Keratinocyte (primary cell): ENCODE measurements around the gene FTH1. TPM values are rescaled to one million over a fixed set of nuclear protein-coding genes. Genes with fewer than 3 reads are reported as not detected.
A peak's percentile ranks its signal among the peaks of the same experiment; 100 is the strongest.

Experiments
- DNase-seq: peaks from one replicate; pipeline ENCODE4 v3.0.0-alpha.2; 2011; ENCODE audit warnings: low read depth, missing footprints, low spot score
- FAIRE-seq: peaks from 2 replicates; lab custom pipeline; 2011; peaks lifted over from hg19 to GRCh38; lab: Jason Lieb, UNC
- H2AFZ ChIP-seq: 2 replicates; pipeline ENCODE4 v1.6.0; 2012; ENCODE audit warnings: low read length, control low read depth, inconsistent platforms; ENCODE audit not compliant: control insufficient read depth
- H3K27ac ChIP-seq: 2 replicates; pipeline ENCODE4 v1.5.1; 2011; ENCODE audit warnings: low read length; ENCODE audit not compliant: control insufficient read depth, insufficient read depth
- H3K27me3 ChIP-seq: 3 replicates; pipeline ENCODE4 v1.6.0; 2011; ENCODE audit warnings: low read length; ENCODE audit not compliant: control insufficient read depth, insufficient read depth; ENCODE audit errors: extremely low read depth
- H3K36me3 ChIP-seq, 2 experiments: 2 replicates in 1 of 2; 3 replicates in 1 of 2; pipeline ENCODE4 v1.5.1; 2011; ENCODE audit warnings: low read length in 2 of 2, mild to moderate bottlenecking in 1 of 2; ENCODE audit not compliant: control insufficient read depth in 2 of 2, insufficient read depth in 2 of 2; ENCODE audit errors: extremely low read depth in 1 of 2
- H3K4me1 ChIP-seq: 3 replicates; pipeline ENCODE4 v1.5.1; 2011; ENCODE audit warnings: low read length; ENCODE audit not compliant: control insufficient read depth, insufficient read depth; ENCODE audit errors: extremely low read depth
- H3K4me2 ChIP-seq: 3 replicates; pipeline ENCODE4 v1.6.0; 2011; ENCODE audit warnings: low read depth, low read length; ENCODE audit not compliant: control insufficient read depth, insufficient read depth; ENCODE audit errors: extremely low read depth
- H3K4me3 ChIP-seq, 3 experiments: fragments of 200-600 bp in 1 of 3; sonication (generic) in 1 of 3; 2 replicates in 2 of 3; 3 replicates in 1 of 3; pipeline ENCODE4 v1.5.1; 2011 to 2016; ENCODE audit warnings: low read length in 3 of 3, mild to moderate bottlenecking in 3 of 3, control low read depth in 2 of 3, inconsistent platforms in 1 of 3, low read depth in 1 of 3, mixed read lengths in 1 of 3, mixed run types in 1 of 3, moderate library complexity in 1 of 3; ENCODE audit not compliant: control insufficient read depth in 2 of 3, insufficient read depth in 2 of 3; ENCODE audit errors: extremely low read depth in 1 of 3
- H3K79me2 ChIP-seq: 2 replicates; pipeline ENCODE4 v1.6.0; 2012; ENCODE audit warnings: low read length; ENCODE audit not compliant: control insufficient read depth, insufficient read depth
- H3K9ac ChIP-seq: 3 replicates; pipeline ENCODE4 v1.6.0; 2011; ENCODE audit warnings: low read length; ENCODE audit not compliant: control insufficient read depth, insufficient read depth; ENCODE audit errors: extremely low read depth
- H3K9me1 ChIP-seq: 3 replicates; pipeline ENCODE4 v1.6.0; 2011; ENCODE audit warnings: low read length; ENCODE audit not compliant: control insufficient read depth, insufficient read depth; ENCODE audit errors: extremely low read depth
- H3K9me3 ChIP-seq: 2 replicates; pipeline ENCODE4 v1.5.1; 2012; ENCODE audit warnings: low read depth, low read length; ENCODE audit not compliant: control insufficient read depth
- H4K20me1 ChIP-seq: 3 replicates; pipeline ENCODE4 v1.6.0; 2011; ENCODE audit warnings: low read length; ENCODE audit not compliant: control insufficient read depth, insufficient read depth; ENCODE audit errors: extremely low read depth
- CTCF ChIP-seq, 3 experiments: IDR thresholded peaks in 1 of 3; conservative IDR thresholded peaks in 1 of 3; optimal IDR thresholded peaks in 1 of 3; 2 replicates in 2 of 3; 3 replicates in 1 of 3; pipeline versions ENCODE3 to v1.5.1; 2011; ENCODE audit warnings: low read length in 3 of 3, mild to moderate bottlenecking in 3 of 3, moderate library complexity in 2 of 3, control low read depth in 1 of 3, inconsistent platforms in 1 of 3; ENCODE audit not compliant: insufficient read depth in 2 of 3; ENCODE audit errors: extremely low read depth in 1 of 3
- EZH2 ChIP-seq: IDR thresholded peaks from one replicate; pipeline ENCODE4 v1.6.1; 2012; ENCODE audit warnings: inconsistent platforms, mild to moderate bottlenecking, low read length, moderate library complexity
- dilution Hi-C: fragments of 300-500 bp; cut with MboI; formaldehyde crosslinking; loops from one replicate; pipeline ENCODE4 v1.7.0; 2020; ENCODE audit warnings: low sequenced_read_pairs; ENCODE audit not compliant: extremely low pct_ligation_motif_present
- polyA plus RNA-seq, 5 experiments: library from polyadenylated mRNA; depleted of rRNA in 3 of 5; stranded (reverse) in 3 of 5; stranded (forward) in 1 of 5; unstranded in 1 of 5; fragments of >200 nt; gene quantifications; 1 replicate in 1 of 5; 2 replicates in 3 of 5; 3 replicates in 1 of 5; pipeline versions ENCODE4 v1.2.1 to v1.2.3, GENCODE V29; 2011 to 2012; ENCODE audit warnings: missing spikeins in 2 of 5, low read depth in 1 of 5, low replicate concordance in 1 of 5

The FTH1 gene
- polyA plus RNA-seq, 1 donor (not counting 4 experiments of a cell fraction or from before 2014, with no cell fraction given) = 1,058 TPM

GRCh38 chr11:61969838-61970662, 2.6 kb upstream of the FTH1 start:
- Histone ChIP-seq H3K79me2 (peaks cover 20% of the 10 kb centered on the region), H3K9ac (peak overlapping the region; percentile 89), H2AFZ (no peak overlapping the region), H3K27me3 (no peaks in the 10 kb centered on the region), H3K36me3 (peaks cover 7 to 16% of the 10 kb centered on the region in 2 experiments), H3K27ac (peak overlapping the region; percentile 96), H3K4me1 (peaks cover 71% of the 10 kb centered on the region), H3K4me2 (peak overlapping the region; percentile 75), H3K9me1 (no peaks in the 10 kb centered on the region), H3K9me3 (no peaks in the 10 kb centered on the region), H4K20me1 (peaks cover 18% of the 10 kb centered on the region), H3K4me3 (peak overlapping the region in 2 of 3 experiments; percentile 18 to 21)
- FAIRE-seq (no peak), DNase-seq (no peak)
- dilution Hi-C loops = no loop called here
- TF ChIP-seq CTCF (optimal IDR thresholded peaks at IDR 0.05 in 1 of 3, IDR thresholded peaks at IDR 0.05 in 1 of 3, conservative IDR thresholded peaks at IDR 0.05 in 1 of 3; ENCODE audit: extremely low read depth in 1 of 3, insufficient read depth in 2 of 3, low read length in 3 of 3) = no peak
- no peak for TF ChIP-seq EZH2

- no peaks in the 10 kb centered on the region for H3K27me3 ChIP-seq
- H3K79me2 ChIP-seq = peaks cover 20% of the 10 kb centered on the region
- peak overlapping the region; percentile 89 for H3K9ac ChIP-seq
- FAIRE-seq (no peak), DNase-seq (no peak)
- no peaks in the 10 kb centered on the region for H3K9me1 ChIP-seq
- H3K4me3 ChIP-seq = peak overlapping the region in 2 of 3 experiments; percentile 3 to 86
- peak overlapping the region; percentile 75 for H3K4me2 ChIP-seq
- peaks cover 10 to 20% of the 10 kb centered on the region in 2 experiments for H3K36me3 ChIP-seq
- peak overlapping the region; percentile 96 for H3K27ac ChIP-seq
- TF ChIP-seq EZH2 = no peak
- peaks cover 73% of the 10 kb centered on the region for H3K4me1 ChIP-seq
- dilution Hi-C loops = no loop called here
- H2AFZ ChIP-seq = no peak overlapping the region
- no peaks in the 10 kb centered on the region for H3K9me3 ChIP-seq
- peaks cover 21% of the 10 kb centered on the region for H4K20me1 ChIP-seq
Observed at GRCh38 chr11:61969391-61969758, 1.9 kb upstream of the FTH1 start.
